Right renal cortex interstitium (tissue), 3 donors: ENCODE results near the gene ZNF566. TPM values are rescaled to one million over a fixed set of nuclear protein-coding genes. Genes with fewer than 3 reads are reported as not detected.

Experiments
- DNase-seq, 3 donors: peaks; one replicate each; pipeline ENCODE4 v3.0.0-alpha.2; 2013; ENCODE audit warnings: low read depth in 3 of 3, low spot score in 2 of 3
- polyA plus RNA-seq, 3 donors: library from polyadenylated mRNA; unstranded; fragments of 120-200 nt; gene quantifications; one replicate each; pipeline ENCODE4 v1.2.1, GENCODE V29; 2013; ENCODE audit not compliant: insufficient read length in 3 of 3

Gene ZNF566
- polyA plus RNA-seq, 3 donors, result 15.9 to 17.0 (median 16.7) TPM

DNA sequence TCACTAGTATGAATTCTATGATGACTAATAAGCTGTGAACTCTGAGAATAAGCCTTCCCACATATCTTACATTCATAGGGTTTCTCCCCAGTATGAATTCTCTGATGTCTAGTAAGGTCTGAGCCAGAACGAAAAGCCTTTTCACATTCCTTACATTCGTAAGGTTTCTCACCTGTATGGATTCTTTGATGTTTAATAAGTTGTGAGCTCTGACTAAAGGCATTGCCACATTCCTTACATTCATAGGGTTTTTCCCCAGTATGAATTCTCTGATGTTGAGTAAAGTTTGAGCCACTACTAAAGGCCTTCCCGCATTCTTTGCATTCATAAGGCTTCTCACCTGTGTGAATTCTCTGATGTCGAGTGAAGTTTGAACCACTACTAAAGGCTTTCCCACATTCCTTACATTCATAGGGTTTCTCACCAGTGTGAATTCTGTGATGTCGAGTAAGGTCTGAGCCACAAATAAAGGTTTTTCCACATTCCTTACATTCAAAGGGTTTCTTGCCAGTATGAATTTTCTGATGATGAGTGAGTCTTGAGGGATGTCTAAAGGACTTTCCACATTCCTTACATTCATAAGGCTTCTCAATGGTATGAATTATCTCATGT lies 40.2 kb downstream of the ZNF566 start:
- no peak for DNase-seq

DNA sequence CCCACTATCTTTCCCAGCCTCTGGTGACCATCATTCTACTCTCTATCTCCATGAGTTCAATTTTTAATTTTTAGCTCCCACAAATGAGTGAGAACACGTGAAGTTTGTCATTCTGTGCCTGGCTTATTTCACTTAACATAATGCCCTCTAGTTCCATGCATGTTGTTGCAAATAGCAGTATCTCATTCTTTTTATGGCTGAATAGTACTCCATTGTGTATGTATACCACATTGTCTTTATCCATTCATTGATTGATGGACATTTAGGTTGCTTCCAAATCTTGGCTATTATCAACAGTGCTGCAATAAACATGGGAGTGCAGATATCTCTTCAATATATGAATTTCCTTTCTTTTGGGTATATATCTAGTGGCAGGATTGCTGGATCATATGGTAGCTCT lies 48.0 kb downstream of the ZNF566 start:
- no peak for DNase-seq

DNA sequence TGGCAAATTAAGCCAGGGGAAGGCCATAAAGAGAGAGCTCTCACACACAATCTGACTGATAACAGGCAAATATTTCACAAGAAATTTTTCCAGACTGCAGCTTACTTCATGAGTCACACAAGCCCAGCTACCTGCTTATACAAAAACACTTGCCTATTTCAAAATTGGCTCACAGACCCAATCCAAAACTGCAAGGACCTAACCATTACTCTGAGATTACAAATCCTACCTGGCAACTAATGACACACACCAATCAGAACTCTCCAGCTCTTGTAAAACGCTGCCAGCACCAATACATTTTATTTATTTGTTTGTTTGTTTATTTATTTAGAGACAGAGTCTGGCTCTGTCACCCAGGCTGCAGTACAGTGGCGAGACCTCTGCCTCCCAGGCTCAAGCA lies 52.8 kb downstream of the ZNF566 start:
- DNase-seq, result no peak

DNA sequence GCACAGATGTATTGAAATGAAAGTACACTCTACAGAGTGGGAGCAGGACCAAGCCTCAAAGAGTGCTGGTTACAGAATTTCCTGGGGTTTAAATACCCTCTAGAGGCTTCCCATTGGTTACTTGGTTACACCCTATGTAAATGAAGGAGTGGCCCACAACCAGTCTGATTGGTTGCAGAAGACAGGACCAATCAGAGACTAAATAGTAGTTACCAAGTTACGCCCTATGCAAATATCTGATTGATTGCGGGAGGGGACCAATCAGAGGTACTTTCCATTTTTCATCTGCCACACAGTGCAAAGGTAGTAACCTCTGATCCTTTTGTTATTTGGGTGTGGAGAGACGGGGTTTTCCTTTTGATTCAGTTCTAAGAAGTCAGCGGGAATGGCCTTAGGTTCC lies 65.4 kb downstream of the ZNF566 start:
- no peak for DNase-seq

DNA sequence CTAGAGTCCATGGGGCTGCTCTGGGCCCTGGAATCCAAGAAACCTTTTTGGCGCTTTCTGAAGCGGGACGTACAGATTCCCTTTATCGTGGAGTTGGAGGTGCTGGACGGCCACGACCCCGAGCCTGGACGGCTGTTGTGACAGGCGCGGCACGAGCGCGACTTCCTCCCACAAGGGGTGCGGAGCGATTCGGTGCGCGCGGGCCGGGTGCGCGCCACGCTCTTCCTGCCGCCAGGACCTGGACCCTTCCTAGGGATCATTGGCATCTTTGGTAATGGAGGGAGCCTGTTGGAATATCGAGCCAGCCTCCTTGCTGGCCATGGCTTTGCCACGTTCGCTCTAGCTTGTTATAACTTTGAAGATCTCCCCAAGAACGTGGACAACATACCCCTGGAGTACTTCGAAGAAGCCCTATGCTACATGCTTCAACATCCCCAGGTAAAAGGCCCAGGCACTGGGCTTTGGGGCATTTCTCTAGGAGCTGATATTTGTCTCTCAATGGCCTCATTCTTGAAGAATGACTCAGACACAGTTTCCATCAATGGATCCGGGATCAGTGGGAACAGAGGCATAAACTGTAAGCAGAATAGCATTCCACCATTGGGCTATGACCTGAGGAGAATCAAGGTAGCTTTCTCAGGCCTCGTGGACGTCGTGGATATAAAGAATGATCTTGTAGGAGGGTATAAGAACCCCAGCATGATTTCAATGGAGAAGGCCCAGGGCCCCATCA lies 67.4 kb downstream of the ZNF566 start:
- no peak for DNase-seq

DNA sequence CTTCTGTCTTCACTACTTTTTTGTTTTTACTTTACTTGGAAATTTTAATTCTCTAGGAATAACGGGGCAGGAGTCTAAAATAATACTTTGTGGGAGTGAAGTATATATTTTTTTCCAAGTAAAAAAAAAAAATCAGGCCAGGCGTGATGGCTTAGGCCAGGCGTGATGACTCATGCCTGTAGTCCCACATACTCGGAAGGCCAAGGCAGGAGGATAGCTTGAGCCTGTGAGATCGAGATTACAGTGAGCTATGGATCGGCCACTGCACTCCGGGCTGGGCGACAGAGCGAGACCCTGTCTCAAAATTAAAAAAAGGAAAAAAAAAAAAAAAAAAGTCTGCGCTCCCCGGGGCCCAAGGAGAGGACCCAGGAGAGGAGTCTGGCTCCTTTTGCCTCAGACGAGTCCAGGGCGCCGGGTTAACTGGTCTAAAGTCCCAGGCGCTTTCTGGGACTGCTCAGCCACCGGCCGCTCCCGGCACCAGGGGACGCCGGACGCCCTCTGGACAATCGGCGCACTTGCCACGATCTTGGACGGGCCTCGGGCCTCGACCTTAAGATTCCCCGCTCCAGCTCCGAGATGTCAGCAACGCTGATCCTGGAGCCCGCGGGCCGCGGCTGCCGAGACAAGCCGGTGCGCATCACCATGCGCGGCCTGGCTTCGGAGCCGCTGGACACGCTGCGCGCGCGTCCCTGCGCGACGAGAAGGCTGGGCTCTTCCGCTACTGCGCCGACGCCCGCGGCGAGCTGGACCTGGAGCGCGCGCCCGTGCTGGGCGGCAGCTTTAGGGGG lies 68.2 kb downstream of the ZNF566 start:
- DNase-seq, result peak in 1 of 3 donors; percentile 45

DNA sequence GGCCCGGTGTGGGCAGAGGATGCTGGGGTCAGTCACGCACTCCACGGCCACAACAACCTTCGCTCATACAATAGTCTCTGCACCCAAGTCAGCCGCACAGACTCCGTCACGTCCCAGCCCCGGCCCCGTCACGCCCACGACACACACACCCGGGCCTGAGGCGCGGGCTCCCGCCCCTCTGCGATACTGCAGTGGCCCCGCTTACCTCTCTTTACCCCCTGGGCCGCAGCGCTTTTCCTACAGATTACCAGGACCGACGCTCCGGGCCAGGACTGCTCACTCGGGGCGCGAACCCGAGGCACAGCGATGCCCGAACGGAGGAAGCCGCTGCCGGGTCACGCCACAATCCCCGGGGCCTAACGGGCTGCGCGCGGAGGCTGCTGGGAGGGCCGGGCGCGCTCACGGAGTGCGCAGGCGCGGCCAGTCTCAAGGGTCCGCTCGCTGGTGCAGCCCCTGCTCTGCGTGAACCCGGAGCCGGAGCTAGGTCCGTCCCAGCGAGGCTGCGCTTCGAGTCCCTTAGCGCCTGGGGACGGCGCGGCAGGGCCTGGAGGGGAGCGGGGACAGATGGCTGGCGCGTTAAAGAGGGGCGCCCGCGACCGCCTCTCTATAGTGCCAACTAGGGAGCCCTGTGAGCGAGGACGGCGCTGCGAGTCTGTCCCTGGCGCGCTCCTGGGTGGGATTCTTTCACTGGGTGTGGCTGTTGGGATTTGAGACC lies 70.9 kb downstream of the ZNF566 start, which contains the start of gene ZFP82:
TSS of gene ZFP82 (minus strand) at position 358 of the 715 bp plus-strand sequence. CDS start 8,855 bp downstream, outside the sequence.
- peak; percentile 65 to 74 (median 73) for DNase-seq

DNA sequence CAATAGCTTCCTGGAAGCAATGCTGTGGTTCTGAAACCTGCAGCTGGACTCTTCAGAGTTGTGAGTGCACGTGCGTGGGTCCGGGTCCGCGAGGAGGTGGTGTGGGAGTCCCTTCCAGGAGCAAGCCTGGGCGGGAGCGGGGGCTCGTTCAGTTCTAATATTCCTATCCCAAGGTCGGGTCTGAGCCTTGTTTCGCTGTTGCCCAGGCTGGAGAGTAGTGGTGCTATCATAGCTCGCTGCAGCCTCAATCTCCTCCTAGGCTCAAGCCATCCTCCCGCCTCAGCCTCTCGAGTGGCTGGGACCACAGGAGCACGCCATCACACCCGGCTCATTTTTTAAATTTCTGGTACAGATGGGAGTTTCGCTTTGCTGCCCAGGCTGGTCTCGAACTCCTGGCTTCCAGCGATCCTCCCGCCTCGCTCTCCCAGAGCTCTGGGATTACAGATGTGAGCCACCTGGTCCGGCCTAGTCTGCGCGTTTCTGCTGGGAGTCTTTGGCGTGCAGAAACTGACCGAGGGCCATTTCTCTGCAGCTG lies 71.5 kb downstream of the ZNF566 start:
- DNase-seq, result no peak

DNA sequence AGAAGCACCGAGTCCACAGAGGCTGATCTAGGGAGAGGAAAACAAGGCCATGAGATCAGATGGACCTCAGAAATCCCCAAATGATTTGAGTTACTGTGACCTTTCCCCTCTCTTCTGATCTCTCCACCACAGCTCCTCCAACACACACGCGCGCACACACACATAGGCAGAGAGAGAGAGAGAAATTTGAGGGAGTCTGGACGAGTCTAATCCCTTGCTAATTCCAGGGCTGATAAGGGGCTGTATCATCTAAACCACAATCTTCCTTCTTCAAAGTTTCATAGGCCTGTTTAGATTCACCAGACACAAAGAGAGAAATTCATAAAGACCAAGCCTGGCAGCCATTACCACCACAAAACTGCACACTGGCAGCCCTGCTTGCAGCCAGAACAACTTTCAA lies 79.5 kb downstream of the ZNF566 start:
- no peak for DNase-seq

DNA sequence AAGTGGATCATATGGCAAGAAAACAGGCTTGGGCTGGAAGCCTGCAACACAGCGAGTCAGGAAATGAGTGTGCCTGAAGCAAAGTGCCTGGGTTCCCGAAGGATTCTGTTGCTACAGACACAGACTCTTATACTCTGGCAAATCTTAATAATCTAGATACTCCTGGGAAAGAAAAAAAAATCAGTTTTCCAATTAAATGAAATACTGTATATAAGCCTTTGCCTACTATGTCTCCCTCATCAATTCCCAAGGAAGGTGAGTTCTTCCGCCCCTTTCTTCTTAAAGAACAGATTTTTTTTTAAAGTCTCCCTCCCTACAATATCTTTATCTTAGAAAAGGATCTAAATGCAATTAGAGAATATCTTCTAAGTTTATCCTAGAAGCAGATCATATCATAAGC lies 81.3 kb downstream of the ZNF566 start:
- no peak for DNase-seq

DNA sequence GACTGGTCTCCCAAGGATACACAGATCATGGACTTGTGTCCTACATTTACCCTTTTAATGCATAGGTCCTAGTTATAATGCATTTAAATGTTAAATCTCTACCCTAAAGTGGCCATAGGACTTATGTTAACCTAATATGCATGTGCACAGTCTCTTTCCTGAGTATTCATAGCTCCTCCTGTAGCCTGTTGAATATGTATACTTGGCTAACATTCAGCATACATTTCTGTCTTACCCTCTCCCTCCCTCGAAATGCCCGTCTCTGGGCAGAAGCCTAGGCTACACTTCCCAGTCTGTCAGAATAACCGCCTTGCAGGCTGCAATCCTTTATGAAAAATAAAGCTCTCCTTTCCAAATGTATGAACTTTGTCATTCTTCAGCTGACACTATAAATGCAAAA lies 84.9 kb downstream of the ZNF566 start:
- DNase-seq, result no peak

DNA sequence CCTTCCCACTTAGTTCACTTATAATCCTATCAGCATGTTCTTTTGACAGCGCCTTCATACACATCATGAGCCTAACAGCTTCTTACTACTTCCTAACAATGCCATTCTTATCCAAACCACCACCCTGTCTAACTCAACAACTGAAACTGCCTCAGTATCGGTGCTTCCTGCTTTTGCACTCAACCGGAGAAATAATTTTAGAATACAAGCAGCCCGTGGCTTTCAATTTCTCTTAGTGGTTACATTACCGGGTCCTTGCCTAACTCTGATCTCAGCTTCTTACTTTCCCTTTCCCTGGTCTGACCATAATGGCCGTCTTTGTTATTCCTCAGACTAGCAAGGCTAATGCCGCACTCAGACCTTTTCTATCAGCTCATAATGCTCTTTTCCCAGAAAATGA lies 87.9 kb downstream of the ZNF566 start:
- DNase-seq, result no peak

DNA sequence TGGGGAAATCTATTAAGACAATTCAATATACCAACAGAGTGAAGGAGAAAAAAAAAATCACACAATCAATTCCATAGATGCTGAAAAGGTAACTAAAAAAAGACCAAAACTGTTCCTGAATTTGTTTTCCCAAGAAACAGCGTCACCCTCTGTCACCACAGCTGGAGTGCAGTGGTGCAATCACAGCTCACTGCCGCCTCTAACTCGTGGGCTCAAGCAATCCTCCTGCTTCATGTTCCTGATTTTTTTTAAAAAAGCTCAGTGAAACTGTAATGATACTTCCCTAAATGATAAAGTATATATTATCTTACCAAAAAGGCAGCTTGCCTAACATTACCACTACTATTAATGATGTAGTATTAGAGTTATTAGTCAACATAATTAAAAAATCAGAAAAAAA lies 90.8 kb downstream of the ZNF566 start:
- no peak for DNase-seq

Other genes starting within 250 kb of the ZNF566 start
- 10 to 100 TPM; 13.0 to 13.2 (median 13.1) TPM for gene ZFP14, start 110.4 kb downstream of the ZNF566 start, polyA plus RNA-seq
- 10 to 100 TPM; 14.4 to 14.8 (median 14.7) TPM for gene ZFP82, start 70.9 kb downstream of the ZNF566 start, polyA plus RNA-seq
- gene ZNF260, start 38.7 kb upstream of the ZNF566 start, polyA plus RNA-seq, result 10 to 100 TPM; 31.3 to 32.6 (median 32.5) TPM
- gene ZNF529, start 83.7 kb upstream of the ZNF566 start, polyA plus RNA-seq, result 10 to 100 TPM; 19.4 to 23.7 (median 19.5) TPM
- 1 to 10 TPM; 5.4 to 5.9 (median 5.5) TPM for gene ZNF382, start 115.8 kb upstream of the ZNF566 start, polyA plus RNA-seq
- gene ZNF461, start 177.3 kb upstream of the ZNF566 start, polyA plus RNA-seq, result 10 to 100 TPM in 2 of 3 donors, 1 to 10 TPM in 1; 9.9 to 14.4 (median 12.4) TPM
- gene ZNF567, start 198.1 kb upstream of the ZNF566 start, polyA plus RNA-seq, result 10 to 100 TPM; 13.9 to 16.0 (median 15.3) TPM